Measurements from ENCODE around the gene ABHD12.

GRCh38 chr20:25351024-25351360 is 39.6 kb downstream of the ABHD12 start:
- TF ChIP-seq CTCF (IDR thresholded peaks at IDR 0.05) = no peak
- TF ChIP-seq POLR2A (IDR thresholded peaks at IDR 0.05) = no peak

All from uterus (tissue), 2 donors.